ENCODE data around the gene ZNF772. TPM values are rescaled to one million over a fixed set of nuclear protein-coding genes. Genes with fewer than 3 reads are reported as not detected.

Gene ZNF772
- total RNA-seq, 1 experiment from 2014 or later: 0.37 TPM

DNA sequence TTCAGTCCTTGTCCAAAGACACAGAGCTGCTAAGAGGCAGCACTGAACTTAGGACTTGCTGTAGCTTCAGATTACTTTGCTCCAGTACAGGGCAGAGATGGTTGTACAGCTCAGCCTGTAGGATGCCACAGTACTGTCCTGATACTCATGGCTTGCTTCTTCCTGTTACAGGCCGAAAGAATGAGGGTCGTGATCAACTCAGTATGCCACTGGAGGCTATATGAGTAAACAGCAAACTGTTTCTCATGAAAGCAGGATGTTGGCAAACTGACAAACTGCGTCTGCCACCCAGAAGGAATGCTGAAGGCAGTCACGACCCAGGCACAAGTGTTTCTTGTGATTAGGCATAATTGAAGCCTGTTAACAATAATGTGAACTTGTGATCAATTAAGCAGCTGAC, 39.4 kb downstream of the ZNF772 start:
- ChIA-PET POLR2A (no interaction called here), CTCF (no interaction called here), RAD21 (ENCODE audit: low non-redundant PET in 1 of 2, low total read pairs in 2 of 2, uncharacterized antibody in 2 of 2, unreplicated experiment in 2 of 2) (no interaction called here)
- Histone ChIP-seq H4K20me1 (ENCODE audit: insufficient read depth) (no peaks in the 10 kb centered on the region), H3K9me2 (ENCODE audit: insufficient read depth) (no peaks in the 10 kb centered on the region), H3K4me3 (replicated peaks in 1 of 2; ENCODE audit: low read depth in 1 of 2, low read length in 2 of 2) (no peak overlapping the region), H3K9me3 (ENCODE audit: control insufficient read depth in 1 of 2, insufficient read depth in 1 of 2, low read depth in 1 of 2, low read length in 2 of 2) (peaks cover 0 to 5% of the 10 kb centered on the region in 2 experiments; a peak in 1 of 4 replicates), H3K79me2 (ENCODE audit: insufficient read depth, low read length) (peaks cover 62% of the 10 kb centered on the region), H3K4me2 (ENCODE audit: low read length) (no peak overlapping the region), H3K9ac (ENCODE audit: low read length) (no peak overlapping the region), H3K4me1 (ENCODE audit: control insufficient read depth in 1 of 2, insufficient read depth in 2 of 2, low read length in 2 of 2) (peaks cover 0 to 16% of the 10 kb centered on the region in 2 experiments; a peak in 3 of 4 replicates), H3K27ac (ENCODE audit: low read depth, low read length) (no peak overlapping the region), H2AFZ (ENCODE audit: low read depth, low read length, poor library complexity, severe bottlenecking) (no peak overlapping the region), H3K36me3 (ENCODE audit: control insufficient read depth in 1 of 2, insufficient read depth in 2 of 2, low read length in 2 of 2) (peaks cover 4 to 12% of the 10 kb centered on the region in 2 experiments; a peak in 2 of 4 replicates), H3K27me3 (ENCODE audit: insufficient read depth, low read length) (no peaks in the 10 kb centered on the region)
- no peak for ATAC-seq
- intact Hi-C loops (cut with micrococcal nuclease): loop anchor here (10.0 kb wide), 1 partner anchor 137 kb away; the partner anchor contains the start of gene ZNF416
- no peak for DNase-seq (ENCODE audit: low read depth, low spot score)
- no peak for TF ChIP-seq POLR2AphosphoS5 (IDR thresholded peaks at IDR 0.05; ENCODE audit: low read depth, low read length)
- no peak for TF ChIP-seq SP1 (IDR thresholded peaks at IDR 0.05; ENCODE audit: low read depth)
- no peak for TF ChIP-seq ELF1 (IDR thresholded peaks at IDR 0.05; ENCODE audit: borderline replicate concordance, low read depth)
- no peak for TF ChIP-seq ZFX (IDR thresholded peaks at IDR 0.05)
- TF ChIP-seq TCF7L2 (IDR thresholded peaks at IDR 0.05; ENCODE audit: borderline replicate concordance, extremely low read depth, insufficient read depth, insufficient read length): no peak
- no peak for TF ChIP-seq SRF (IDR thresholded peaks at IDR 0.05; ENCODE audit: low read depth)
- BruUV-seq (replicated peaks): no TSS peak

DNA sequence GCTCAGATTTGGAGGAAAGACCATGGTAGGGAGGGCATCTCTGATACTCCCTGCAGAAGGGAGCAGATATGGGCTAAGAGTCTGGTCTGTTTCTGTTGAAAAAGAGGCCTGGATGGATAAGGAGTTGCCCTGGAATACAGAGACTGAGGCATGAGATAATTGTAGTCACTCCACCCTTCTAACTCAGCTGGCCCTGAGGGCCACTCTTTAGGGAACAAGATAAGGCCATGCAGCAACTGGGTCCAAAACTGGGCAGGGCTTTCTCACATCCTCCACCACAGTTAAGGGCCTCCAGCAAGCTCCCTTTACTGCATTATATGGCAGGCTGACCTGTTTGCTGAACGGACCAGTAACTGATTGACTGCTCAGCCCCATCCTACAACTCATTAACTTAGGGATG, 40.9 kb downstream of the ZNF772 start:
- ChIA-PET POLR2A (no interaction called here), CTCF (no interaction called here), RAD21 (ENCODE audit: low non-redundant PET in 1 of 2, low total read pairs in 2 of 2, uncharacterized antibody in 2 of 2, unreplicated experiment in 2 of 2) (no interaction called here)
- peaks cover 3 to 10% of the 10 kb centered on the region in 2 experiments; a peak in 1 of 4 replicates for H3K36me3 ChIP-seq (ENCODE audit: control insufficient read depth in 1 of 2, insufficient read depth in 2 of 2, low read length in 2 of 2)
- TF ChIP-seq TCF7L2 (IDR thresholded peaks at IDR 0.05; ENCODE audit: borderline replicate concordance, extremely low read depth, insufficient read depth, insufficient read length) (no peak), JUND (IDR thresholded peaks at IDR 0.05) (no peak), FOSL1 (IDR thresholded peaks at IDR 0.05; ENCODE audit: low read depth) (no peak), CBX3 (IDR thresholded peaks at IDR 0.05; ENCODE audit: low read depth) (no peak), RAD21 (IDR thresholded peaks at IDR 0.05; ENCODE audit: low read depth) (no peak), ZNF274 (IDR thresholded peaks at IDR 0.05; ENCODE audit: low read depth, low read length) (no peak), ZFX (IDR thresholded peaks at IDR 0.05) (no peak), CEBPB (IDR thresholded peaks at IDR 0.05; ENCODE audit: low read depth) (no peak)
- TF ChIP-seq, protein P1, sequence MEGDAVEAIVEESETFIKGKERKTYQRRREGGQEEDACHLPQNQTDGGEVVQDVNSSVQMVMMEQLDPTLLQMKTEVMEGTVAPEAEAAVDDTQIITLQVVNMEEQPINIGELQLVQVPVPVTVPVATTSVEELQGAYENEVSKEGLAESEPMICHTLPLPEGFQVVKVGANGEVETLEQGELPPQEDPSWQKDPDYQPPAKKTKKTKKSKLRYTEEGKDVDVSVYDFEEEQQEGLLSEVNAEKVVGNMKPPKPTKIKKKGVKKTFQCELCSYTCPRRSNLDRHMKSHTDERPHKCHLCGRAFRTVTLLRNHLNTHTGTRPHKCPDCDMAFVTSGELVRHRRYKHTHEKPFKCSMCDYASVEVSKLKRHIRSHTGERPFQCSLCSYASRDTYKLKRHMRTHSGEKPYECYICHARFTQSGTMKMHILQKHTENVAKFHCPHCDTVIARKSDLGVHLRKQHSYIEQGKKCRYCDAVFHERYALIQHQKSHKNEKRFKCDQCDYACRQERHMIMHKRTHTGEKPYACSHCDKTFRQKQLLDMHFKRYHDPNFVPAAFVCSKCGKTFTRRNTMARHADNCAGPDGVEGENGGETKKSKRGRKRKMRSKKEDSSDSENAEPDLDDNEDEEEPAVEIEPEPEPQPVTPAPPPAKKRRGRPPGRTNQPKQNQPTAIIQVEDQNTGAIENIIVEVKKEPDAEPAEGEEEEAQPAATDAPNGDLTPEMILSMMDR (IDR thresholded peaks at IDR 0.05 in 2 of 3, conservative IDR thresholded peaks at IDR 0.05 in 1 of 3; ENCODE audit: borderline replicate concordance in 1 of 3, insufficient read depth in 1 of 3, low read depth in 2 of 3, low read length in 2 of 3): no peak
- H3K27me3 ChIP-seq (ENCODE audit: insufficient read depth, low read length): no peaks in the 10 kb centered on the region
- H3K9me2 ChIP-seq (ENCODE audit: insufficient read depth): no peaks in the 10 kb centered on the region
- intact Hi-C loops (cut with micrococcal nuclease): loop anchor here (10.0 kb wide), 1 partner anchor 138 kb away; the partner anchor contains the start of gene ZNF416
- peak overlapping the region; percentile 90 to 97 for H3K4me3 ChIP-seq (replicated peaks in 1 of 2; ENCODE audit: low read depth in 1 of 2, low read length in 2 of 2)
- no peak overlapping the region for H3K27ac ChIP-seq (ENCODE audit: low read depth, low read length)
- BruUV-seq (replicated peaks): no TSS peak
- no peaks in the 10 kb centered on the region for H4K20me1 ChIP-seq (ENCODE audit: insufficient read depth)
- H3K4me2 ChIP-seq (ENCODE audit: low read length): peak overlapping the region; percentile 97
- H3K4me1 ChIP-seq (ENCODE audit: control insufficient read depth in 1 of 2, insufficient read depth in 2 of 2, low read length in 2 of 2): peaks cover 0 to 16% of the 10 kb centered on the region in 2 experiments; a peak in 3 of 4 replicates
- H3K9ac ChIP-seq (ENCODE audit: low read length): peak overlapping the region; percentile 84
- no peak overlapping the region for H2AFZ ChIP-seq (ENCODE audit: low read depth, low read length, poor library complexity, severe bottlenecking)
- peaks cover 52% of the 10 kb centered on the region for H3K79me2 ChIP-seq (ENCODE audit: insufficient read depth, low read length)
- no peak for DNase-seq (ENCODE audit: low read depth, low spot score)
- H3K9me3 ChIP-seq (ENCODE audit: control insufficient read depth in 1 of 2, insufficient read depth in 1 of 2, low read depth in 1 of 2, low read length in 2 of 2): no peaks in the 10 kb centered on the region; a peak in 1 of 4 replicates
- ATAC-seq: no peak

Measured in HCT116 (cell line).